ENCODE results near the gene PABPC1L. TPM values are rescaled to one million over a fixed set of nuclear protein-coding genes. Genes with fewer than 3 reads are reported as not detected.

PABPC1L gene
- total RNA-seq, 1 experiment from 2014 or later: 90.7 TPM

GRCh38 chr20:44961870-44962267 lies 52.0 kb downstream of the PABPC1L start (continued):
- TF ChIP-seq, protein P1, sequence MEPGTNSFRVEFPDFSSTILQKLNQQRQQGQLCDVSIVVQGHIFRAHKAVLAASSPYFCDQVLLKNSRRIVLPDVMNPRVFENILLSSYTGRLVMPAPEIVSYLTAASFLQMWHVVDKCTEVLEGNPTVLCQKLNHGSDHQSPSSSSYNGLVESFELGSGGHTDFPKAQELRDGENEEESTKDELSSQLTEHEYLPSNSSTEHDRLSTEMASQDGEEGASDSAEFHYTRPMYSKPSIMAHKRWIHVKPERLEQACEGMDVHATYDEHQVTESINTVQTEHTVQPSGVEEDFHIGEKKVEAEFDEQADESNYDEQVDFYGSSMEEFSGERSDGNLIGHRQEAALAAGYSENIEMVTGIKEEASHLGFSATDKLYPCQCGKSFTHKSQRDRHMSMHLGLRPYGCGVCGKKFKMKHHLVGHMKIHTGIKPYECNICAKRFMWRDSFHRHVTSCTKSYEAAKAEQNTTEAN (CRISPR knock-in tag; IDR thresholded peaks at IDR 0.05): no peak
- TF ChIP-seq, protein P2, sequence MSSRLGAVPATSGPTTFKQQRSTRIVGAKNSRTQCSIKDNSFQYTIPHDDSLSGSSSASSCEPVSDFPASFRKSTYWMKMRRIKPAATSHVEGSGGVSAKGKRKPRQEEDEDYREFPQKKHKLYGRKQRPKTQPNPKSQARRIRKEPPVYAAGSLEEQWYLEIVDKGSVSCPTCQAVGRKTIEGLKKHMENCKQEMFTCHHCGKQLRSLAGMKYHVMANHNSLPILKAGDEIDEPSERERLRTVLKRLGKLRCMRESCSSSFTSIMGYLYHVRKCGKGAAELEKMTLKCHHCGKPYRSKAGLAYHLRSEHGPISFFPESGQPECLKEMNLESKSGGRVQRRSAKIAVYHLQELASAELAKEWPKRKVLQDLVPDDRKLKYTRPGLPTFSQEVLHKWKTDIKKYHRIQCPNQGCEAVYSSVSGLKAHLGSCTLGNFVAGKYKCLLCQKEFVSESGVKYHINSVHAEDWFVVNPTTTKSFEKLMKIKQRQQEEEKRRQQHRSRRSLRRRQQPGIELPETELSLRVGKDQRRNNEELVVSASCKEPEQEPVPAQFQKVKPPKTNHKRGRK (CRISPR knock-in tag; IDR thresholded peaks at IDR 0.05; ENCODE audit: borderline replicate concordance): no peak
- no peak for TF ChIP-seq RELA (CRISPR knock-in tag; IDR thresholded peaks at IDR 0.05; ENCODE audit: borderline replicate concordance)
- TF ChIP-seq FOXJ3 (CRISPR knock-in tag; IDR thresholded peaks at IDR 0.05; ENCODE audit: borderline replicate concordance): no peak
- TF ChIP-seq ETV6 (CRISPR knock-in tag; IDR thresholded peaks at IDR 0.05): no peak
- no peak for TF ChIP-seq TEAD1 (CRISPR knock-in tag; IDR thresholded peaks at IDR 0.05)
- TF ChIP-seq ZNF425 (CRISPR knock-in tag; conservative IDR thresholded peaks at IDR 0.05): no peak
- TF ChIP-seq MXD4 (CRISPR knock-in tag; IDR thresholded peaks at IDR 0.05; ENCODE audit: borderline replicate concordance): no peak
- no peak for TF ChIP-seq TP53 (CRISPR knock-in tag; IDR thresholded peaks at IDR 0.05)

- CTCF ChIA-PET: no interaction called here
- Mint-ChIP-seq H3K27ac (no peak overlapping the region), H3K36me3 (0 out of 2 replicates have a peak, but pooled peaks cover 2% of the 10 kb centered on the region), H3K4me3 (no peak overlapping the region), H3K27me3 (ENCODE audit: low read depth) (peaks cover 40% of the 10 kb centered on the region), H3K9me3 (no peaks in the 10 kb centered on the region), H3K4me1 (peaks cover 44% of the 10 kb centered on the region)
- TF ChIP-seq GTF2I (CRISPR knock-in tag; conservative IDR thresholded peaks at IDR 0.05): peak; percentile 59
- TF ChIP-seq ZNF138 (CRISPR knock-in tag; conservative IDR thresholded peaks at IDR 0.05): no peak
- POLR2A ChIA-PET: no interaction called here
- ATAC-seq: no peak
- no peak for DNase-seq (ENCODE audit: low spot score)
Measured at GRCh38 chr20:44962483-44962882, 52.6 kb downstream of the PABPC1L start.

GRCh38 chr20:44963325-44964215 lies 53.7 kb downstream of the PABPC1L start:
- Mint-ChIP-seq H3K4me1 (peaks cover 44% of the 10 kb centered on the region), H3K36me3 (no peaks in the 10 kb centered on the region), H3K27ac (no peak overlapping the region), H3K27me3 (ENCODE audit: low read depth) (peaks cover 40% of the 10 kb centered on the region), H3K9me3 (no peaks in the 10 kb centered on the region), H3K4me3 (no peak overlapping the region)
- TF ChIP-seq, protein P3, sequence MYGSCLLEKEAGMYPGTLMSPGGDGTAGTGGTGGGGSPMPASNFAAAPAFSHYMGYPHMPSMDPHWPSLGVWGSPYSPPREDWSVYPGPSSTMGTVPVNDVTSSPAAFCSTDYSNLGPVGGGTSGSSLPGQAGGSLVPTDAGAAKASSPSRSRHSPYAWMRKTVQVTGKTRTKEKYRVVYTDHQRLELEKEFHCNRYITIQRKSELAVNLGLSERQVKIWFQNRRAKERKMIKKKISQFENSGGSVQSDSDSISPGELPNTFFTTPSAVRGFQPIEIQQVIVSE (CRISPR knock-in tag; IDR thresholded peaks at IDR 0.05; ENCODE audit: borderline replicate concordance): no peak
- TF ChIP-seq ZNF219 (CRISPR knock-in tag; IDR thresholded peaks at IDR 0.05; ENCODE audit: borderline replicate concordance): no peak
- no peak for TF ChIP-seq RORB (CRISPR knock-in tag; IDR thresholded peaks at IDR 0.05)
- no peak for TF ChIP-seq CTCF (IDR thresholded peaks at IDR 0.05)
- POLR2A ChIA-PET: no interaction called here
- DNase-seq (ENCODE audit: low spot score): no peak
- ATAC-seq: no peak
- CTCF ChIA-PET: no interaction called here

Data from WTC11 (cell line).